ENCODE results near the gene MEG3.

DNA sequence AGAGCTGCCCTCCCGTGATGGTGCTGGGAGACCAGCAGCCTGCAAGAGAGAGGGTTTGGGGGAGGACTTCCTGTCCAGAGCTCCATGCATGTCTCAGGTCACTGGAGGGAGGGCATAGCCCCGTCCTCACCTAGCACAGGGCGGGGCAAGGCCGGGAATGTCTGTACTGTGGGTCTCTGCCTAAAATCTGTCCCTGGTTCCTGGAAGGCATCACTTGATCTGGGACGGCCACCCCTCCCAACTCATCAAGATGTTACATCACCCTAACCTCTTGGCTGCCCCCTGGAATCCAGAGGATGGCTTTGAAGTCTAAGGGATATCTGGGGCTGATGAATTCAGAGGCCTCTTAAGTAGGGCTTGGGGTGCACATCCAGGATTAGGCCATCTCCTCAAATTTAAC lies 37.0 kb upstream of the MEG3 start:
- TF ChIP-seq, protein P1, sequence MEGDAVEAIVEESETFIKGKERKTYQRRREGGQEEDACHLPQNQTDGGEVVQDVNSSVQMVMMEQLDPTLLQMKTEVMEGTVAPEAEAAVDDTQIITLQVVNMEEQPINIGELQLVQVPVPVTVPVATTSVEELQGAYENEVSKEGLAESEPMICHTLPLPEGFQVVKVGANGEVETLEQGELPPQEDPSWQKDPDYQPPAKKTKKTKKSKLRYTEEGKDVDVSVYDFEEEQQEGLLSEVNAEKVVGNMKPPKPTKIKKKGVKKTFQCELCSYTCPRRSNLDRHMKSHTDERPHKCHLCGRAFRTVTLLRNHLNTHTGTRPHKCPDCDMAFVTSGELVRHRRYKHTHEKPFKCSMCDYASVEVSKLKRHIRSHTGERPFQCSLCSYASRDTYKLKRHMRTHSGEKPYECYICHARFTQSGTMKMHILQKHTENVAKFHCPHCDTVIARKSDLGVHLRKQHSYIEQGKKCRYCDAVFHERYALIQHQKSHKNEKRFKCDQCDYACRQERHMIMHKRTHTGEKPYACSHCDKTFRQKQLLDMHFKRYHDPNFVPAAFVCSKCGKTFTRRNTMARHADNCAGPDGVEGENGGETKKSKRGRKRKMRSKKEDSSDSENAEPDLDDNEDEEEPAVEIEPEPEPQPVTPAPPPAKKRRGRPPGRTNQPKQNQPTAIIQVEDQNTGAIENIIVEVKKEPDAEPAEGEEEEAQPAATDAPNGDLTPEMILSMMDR (conservative IDR thresholded peaks at IDR 0.05) = no peak
- no peak for TF ChIP-seq EZH2 (IDR thresholded peaks at IDR 0.05; ENCODE audit: low read depth)

Data from PC-9 (cell line).